MG63 (cell line): ENCODE data around the gene EFCAB13. TPM values are rescaled to one million over a fixed set of nuclear protein-coding genes. Genes with fewer than 3 reads are reported as not detected.

Experiments
- DNase-seq: peaks from one replicate; pipeline ENCODE4 v3.0.0-alpha.2; 2020
- H3K27me3 ChIP-seq: fragments of 250-450 bp; sonication (Bioruptor Pico); 2 replicates; pipeline ENCODE4 v1.5.1; 2020; ENCODE audit warnings: mild to moderate bottlenecking, moderate library complexity
- H3K36me3 ChIP-seq: fragments of 250-450 bp; sonication (Bioruptor Pico); 2 replicates; pipeline ENCODE4 v1.5.1; 2020; ENCODE audit warnings: mild to moderate bottlenecking, moderate library complexity
- H3K4me3 ChIP-seq: fragments of 250-450 bp; sonication (Bioruptor Pico); 2 replicates; pipeline ENCODE4 v1.5.1; 2020; ENCODE audit warnings: mild to moderate bottlenecking, moderate library complexity
- H3K9me3 ChIP-seq: fragments of 250-450 bp; sonication (Bioruptor Pico); 2 replicates; pipeline ENCODE4 v1.5.1; 2020; ENCODE audit warnings: mild to moderate bottlenecking, moderate library complexity
- total RNA-seq: library from RNA; depleted of rRNA; stranded (reverse); fragments of >200 nt; shearing (Covaris generic); gene quantifications from 2 replicates; pipeline ENCODE4 v1.2.3, GENCODE V29; 2014; ENCODE audit warnings: low replicate concordance

EFCAB13 gene
- total RNA-seq, 1 experiment from 2014 or later: 0.30 TPM

DNA sequence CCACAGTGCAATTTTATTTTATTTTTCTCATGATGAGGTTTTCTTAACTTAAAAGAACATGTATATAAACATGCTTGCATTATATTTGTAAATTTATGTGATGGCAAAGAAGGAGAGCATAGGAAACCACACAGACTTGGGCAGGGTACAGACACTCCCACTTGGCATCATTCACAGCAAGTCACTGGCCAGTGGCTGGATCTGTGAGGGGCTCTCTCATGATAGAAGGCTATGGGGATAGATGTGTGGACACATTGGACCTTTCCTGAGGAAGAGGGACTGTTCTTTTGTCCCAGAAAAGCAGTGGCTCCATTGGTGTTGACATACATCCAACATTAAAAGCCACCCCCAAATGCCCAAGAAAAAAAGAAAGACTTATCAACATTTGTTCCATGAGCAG lies 12.3 kb upstream of the EFCAB13 start:
- no peak for DNase-seq
- H3K36me3 ChIP-seq: no peaks in the 10 kb centered on the region

DNA sequence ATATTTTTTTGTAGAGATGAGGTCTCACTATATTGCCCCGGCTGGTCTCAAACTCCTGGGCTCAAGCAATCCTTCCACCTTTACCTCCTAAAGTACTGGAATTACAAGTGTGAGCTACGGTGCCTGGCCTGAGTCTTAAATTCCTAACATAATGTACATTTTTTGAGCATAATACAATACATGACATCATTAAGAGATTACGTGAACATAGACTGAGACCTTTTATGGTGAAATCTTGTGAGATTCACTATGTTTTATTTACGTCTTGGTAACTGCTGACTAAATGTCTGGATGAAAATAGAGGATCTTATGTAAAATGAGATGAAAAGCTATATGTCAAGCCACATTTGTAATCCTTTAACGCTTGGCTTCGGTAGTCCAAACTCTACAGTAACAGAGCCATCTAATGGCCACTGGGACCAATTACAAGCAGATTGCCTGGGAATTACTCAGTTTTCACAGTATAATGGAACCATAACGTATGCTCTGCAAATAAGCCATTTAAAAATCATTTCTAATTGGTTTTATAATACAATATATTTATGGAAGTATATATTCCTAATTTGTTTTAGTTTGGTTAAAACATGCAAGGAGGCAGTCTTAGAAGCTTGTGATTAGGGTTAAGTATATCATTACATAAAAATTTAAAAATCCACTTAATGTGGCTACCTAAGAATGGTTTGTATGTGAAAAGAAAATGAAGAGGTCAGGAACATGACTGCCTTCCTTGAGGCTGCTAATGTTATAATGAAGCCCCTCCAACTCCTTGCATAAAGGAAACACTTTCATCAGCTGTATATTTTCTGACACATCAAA lies 8.1 kb upstream of the EFCAB13 start:
- DNase-seq: peak; percentile 56
- no peak overlapping the region for H3K4me3 ChIP-seq

More for the DNA sequence above, 12.3 kb upstream of the EFCAB13 start:
- Histone ChIP-seq H3K4me3 (no peak overlapping the region), H3K9me3 (no peaks in the 10 kb centered on the region), H3K27me3 (no peaks in the 10 kb centered on the region)

GRCh38 chr17:47316311-47316710 lies 7.4 kb upstream of the EFCAB13 start:
- Histone ChIP-seq H3K9me3 (peaks cover 20% of the 10 kb centered on the region), H3K36me3 (no peaks in the 10 kb centered on the region), H3K27me3 (no peaks in the 10 kb centered on the region), H3K4me3 (no peak overlapping the region)
- DNase-seq: no peak

More for the DNA sequence above, 8.1 kb upstream of the EFCAB13 start:
- peaks cover 17% of the 10 kb centered on the region for H3K9me3 ChIP-seq
- H3K36me3 ChIP-seq: no peaks in the 10 kb centered on the region
- no peaks in the 10 kb centered on the region for H3K27me3 ChIP-seq

DNA sequence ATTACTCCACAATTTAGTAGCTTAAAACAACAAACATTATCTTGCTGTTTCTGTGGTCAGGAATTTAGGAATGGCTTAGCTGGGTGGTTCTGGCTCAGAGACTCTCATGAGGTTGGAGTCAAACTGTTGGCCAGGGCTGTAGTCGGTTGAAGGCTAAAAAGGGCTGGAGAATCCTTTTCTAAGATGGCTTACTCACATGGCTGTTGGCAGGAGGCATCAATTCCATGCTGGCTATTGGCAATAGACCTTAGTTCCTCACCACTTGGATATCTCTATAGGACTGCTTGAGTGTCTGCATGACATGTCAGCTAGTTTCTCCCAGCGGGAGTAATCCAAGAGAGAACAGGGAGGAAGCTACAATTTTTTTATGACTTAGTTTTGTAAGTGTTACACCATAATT lies 6.6 kb upstream of the EFCAB13 start:
- no peak overlapping the region for H3K4me3 ChIP-seq
- peak; percentile 96 for DNase-seq
- no peaks in the 10 kb centered on the region for H3K27me3 ChIP-seq
- peaks cover 20% of the 10 kb centered on the region for H3K9me3 ChIP-seq
- no peaks in the 10 kb centered on the region for H3K36me3 ChIP-seq

DNA sequence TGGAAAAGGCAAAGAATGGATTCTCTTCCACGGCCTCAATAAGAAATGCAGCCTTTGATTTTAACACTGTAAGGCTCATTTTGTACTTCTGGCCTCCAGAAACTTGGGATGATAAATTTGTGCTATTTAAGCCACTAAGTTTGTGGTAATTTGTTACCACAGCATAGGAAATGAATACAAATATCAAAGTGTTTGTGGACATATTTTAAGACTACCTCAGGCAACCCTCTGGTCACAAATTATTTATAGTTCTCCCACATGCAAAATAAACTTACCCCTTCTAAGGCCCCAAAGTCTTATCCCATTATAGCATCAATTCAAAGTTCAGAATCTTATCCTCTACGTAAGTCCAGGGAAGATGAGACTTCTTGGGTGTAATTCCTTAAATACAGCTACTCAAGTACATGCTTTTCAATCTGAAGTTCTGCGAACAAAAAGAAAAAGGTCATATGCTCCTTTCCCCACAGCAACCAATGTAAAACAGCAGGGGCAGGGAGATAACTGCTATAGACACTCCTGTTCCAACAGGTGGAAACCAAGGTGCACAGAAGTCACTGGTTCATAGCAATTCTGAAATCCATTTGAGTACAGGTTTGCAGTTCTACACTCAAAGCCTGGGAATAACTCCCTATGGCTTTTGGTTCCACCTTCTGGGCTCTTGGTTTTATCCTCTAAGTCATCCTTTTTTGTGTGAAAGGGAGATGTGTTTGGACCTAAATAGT lies 5.4 kb upstream of the EFCAB13 start:
- H3K27me3 ChIP-seq: no peaks in the 10 kb centered on the region
- H3K4me3 ChIP-seq: no peak overlapping the region
- peaks cover 20% of the 10 kb centered on the region for H3K9me3 ChIP-seq
- DNase-seq: no peak
- no peaks in the 10 kb centered on the region for H3K36me3 ChIP-seq

DNA sequence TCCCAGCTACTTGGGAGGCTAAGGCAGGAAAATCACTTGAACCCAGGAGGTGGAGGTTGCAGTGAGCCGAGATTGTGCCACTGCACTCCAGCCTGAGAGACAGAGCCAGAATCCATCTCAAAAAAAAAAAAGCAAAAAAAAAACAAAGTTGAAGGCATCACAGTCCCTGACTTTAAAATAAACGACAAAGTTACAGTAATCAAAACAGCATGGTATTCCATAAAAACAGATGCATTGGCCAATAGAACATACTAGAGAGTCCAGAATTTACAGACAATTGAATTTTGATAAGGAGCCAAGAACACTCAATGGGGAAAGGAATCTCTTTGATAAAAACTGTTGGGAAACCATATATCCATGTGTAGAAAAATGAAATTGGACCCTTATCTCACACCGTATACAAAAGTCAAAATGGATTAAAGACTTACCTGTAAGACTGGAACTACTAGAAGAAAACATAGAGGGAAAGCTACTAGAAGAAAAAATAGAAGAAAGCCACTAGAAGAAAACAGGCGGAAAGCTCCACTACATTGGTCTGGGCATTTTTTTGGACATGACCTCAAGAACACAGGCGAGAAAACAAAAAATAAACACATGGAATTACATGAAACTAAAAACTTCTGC lies 2.8 kb upstream of the EFCAB13 start:
- Histone ChIP-seq H3K36me3 (no peaks in the 10 kb centered on the region), H3K4me3 (no peak overlapping the region), H3K9me3 (peaks cover 20% of the 10 kb centered on the region), H3K27me3 (no peaks in the 10 kb centered on the region)
- no peak for DNase-seq

- H3K9me3 ChIP-seq: peaks cover 3% of the 10 kb centered on the region
- peak overlapping the region; percentile 67 for H3K4me3 ChIP-seq
- peak; percentile 66 for DNase-seq
Observed at GRCh38 chr17:47324224-47325020, 667 bp downstream of the EFCAB13 start.

DNA sequence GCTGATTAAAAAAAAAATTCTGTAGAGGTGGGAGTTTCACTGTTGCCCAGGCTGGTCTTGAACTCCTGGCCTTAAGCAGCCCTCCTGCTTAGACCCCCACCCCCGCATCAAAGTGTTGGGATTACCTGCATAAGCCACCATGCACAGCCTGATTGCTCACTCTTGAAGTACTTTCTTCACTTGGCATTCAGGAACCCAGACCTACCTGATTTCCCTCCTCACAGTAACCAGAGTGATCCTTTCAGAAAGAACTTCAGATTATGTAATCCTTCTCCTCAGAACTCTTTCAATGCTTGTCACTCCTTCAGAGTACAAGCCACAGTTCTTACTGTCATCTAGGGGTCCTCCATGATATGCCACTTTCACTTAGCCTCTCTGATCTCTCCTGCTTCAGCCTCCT lies 1.4 kb downstream of the EFCAB13 start:
- H3K4me3 ChIP-seq: no peak overlapping the region
- DNase-seq: no peak

More at GRCh38 chr17:47324224-47325020, 667 bp downstream of the EFCAB13 start:
- Histone ChIP-seq H3K36me3 (no peaks in the 10 kb centered on the region), H3K27me3 (no peaks in the 10 kb centered on the region)

GRCh38 chr17:47330548-47330947 lies 6.8 kb downstream of the EFCAB13 start:
- Histone ChIP-seq H3K4me3 (no peak overlapping the region), H3K27me3 (no peaks in the 10 kb centered on the region), H3K9me3 (no peaks in the 10 kb centered on the region; the same call in 1 of the 2 replicates), H3K36me3 (no peaks in the 10 kb centered on the region)
- DNase-seq: no peak

More for the DNA sequence above, 1.4 kb downstream of the EFCAB13 start:
- Histone ChIP-seq H3K9me3 (peaks cover 3% of the 10 kb centered on the region), H3K36me3 (no peaks in the 10 kb centered on the region), H3K27me3 (no peaks in the 10 kb centered on the region)

DNA sequence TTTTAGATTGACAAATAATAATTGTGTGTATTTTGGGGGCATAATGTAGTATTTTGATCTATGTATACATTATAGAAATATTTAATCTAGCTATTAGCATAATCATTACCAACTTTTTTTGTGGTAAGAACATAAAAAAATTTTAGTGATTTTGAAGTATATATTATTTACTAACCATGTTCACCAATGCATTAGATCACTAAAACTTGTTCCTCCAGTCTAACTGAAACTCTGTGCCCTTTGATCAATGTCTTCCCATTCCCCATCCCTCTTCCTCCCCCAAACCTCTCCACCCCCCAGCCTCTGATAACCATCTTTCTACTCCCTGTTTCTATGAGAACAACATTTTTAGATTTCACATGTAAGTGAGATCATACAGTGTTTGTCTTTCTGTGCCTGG lies 8.5 kb downstream of the EFCAB13 start:
- Histone ChIP-seq H3K27me3 (no peaks in the 10 kb centered on the region), H3K9me3 (no peaks in the 10 kb centered on the region; the same call in 1 of the 2 replicates), H3K4me3 (no peak overlapping the region), H3K36me3 (no peaks in the 10 kb centered on the region)
- DNase-seq: no peak

DNA sequence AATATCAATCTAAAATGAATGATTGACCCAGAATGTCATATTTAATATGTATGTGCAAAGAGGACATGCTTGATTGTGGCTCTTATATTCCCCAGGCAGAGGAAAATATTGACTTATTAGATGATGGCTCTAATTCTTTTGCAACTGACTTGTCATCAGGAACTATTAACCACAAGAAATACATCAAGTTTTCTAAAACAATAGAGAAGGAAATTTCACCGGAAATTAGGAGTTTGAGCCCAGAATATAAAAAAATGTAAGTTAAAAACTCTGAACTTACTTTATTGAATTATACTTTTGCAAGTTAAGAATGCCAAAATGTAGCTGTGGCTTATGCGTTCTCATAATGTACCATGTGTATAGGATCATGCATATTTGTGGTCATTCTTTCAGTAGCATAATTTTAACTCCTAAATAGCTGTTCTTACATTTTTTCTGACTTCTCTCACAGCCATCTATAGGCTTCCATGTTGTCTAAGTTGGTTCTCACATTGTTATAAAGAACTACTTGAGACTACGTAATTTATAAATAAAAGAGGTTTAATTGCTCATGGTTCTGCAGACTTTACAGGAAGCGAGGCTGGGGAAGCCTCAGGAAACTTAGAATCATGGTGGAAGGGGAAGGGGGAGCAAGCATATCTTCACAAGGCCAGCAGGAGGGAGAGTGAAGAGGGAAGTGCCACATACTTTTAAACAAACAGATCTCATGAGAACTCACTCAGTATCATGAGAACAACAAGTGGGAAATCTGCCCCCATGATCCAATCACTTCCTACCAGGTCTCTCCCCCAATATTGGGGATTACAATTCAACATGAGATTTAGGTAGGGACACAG lies 11.6 kb downstream of the EFCAB13 start:
- no peaks in the 10 kb centered on the region for H3K36me3 ChIP-seq

DNA sequence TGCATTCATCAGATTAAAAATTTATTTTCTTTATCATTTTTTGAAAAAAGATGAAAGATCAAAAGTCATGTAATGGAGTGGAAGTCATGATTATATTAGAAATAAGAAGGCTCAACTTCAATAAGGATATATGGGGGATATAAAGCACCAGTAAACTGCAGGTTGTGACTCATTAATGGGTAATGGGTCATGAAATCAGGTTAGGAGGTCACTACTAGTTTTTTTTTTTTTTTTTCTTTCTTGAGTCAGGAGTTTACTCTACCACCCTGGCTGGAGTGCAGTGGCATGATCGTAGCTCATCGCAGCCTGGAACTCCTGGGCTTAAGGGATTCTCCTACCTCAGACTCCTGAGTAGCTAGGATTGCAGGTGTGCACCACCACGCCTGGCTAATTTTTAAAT lies 14.3 kb downstream of the EFCAB13 start:
- Histone ChIP-seq H3K36me3 (no peaks in the 10 kb centered on the region), H3K4me3 (no peak overlapping the region), H3K9me3 (no peaks in the 10 kb centered on the region), H3K27me3 (no peaks in the 10 kb centered on the region)
- DNase-seq: no peak

More for the DNA sequence above, 11.6 kb downstream of the EFCAB13 start:
- Histone ChIP-seq H3K4me3 (no peak overlapping the region), H3K9me3 (no peaks in the 10 kb centered on the region; the same call in 1 of the 2 replicates), H3K27me3 (no peaks in the 10 kb centered on the region)
- no peak for DNase-seq

GRCh38 chr17:47352848-47353247 lies 29.1 kb downstream of the EFCAB13 start:
- DNase-seq: no peak
- no peak overlapping the region for H3K4me3 ChIP-seq
- H3K27me3 ChIP-seq: no peaks in the 10 kb centered on the region
- H3K36me3 ChIP-seq: 0 out of 2 replicates have a peak, but pooled peaks cover 3% of the 10 kb centered on the region
- peaks cover 7% of the 10 kb centered on the region for H3K9me3 ChIP-seq

DNA sequence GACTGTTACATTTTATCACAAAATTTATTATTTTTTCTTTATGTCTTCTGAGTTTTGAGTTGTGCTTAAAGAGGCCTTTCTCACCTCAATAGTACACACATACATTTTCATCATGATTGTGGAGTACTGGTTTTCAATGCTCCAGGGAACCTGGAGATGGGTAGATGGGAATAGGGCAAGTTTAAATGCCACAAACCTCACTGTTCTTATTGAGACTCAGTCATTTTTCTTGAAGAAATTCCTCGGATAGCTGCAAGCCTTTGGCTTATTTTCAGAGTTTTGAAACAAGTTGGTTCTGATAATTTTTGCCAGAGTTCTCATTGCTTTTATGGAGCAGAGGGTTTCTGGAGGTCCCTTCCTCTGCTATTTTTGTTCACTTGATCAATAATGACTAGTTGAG lies 34.9 kb downstream of the EFCAB13 start:
- Histone ChIP-seq H3K36me3 (0 out of 2 replicates have a peak, but pooled peaks cover 2% of the 10 kb centered on the region), H3K27me3 (no peaks in the 10 kb centered on the region), H3K9me3 (peaks cover 12% of the 10 kb centered on the region), H3K4me3 (no peak overlapping the region)
- no peak for DNase-seq

GRCh38 chr17:47363171-47363570 lies 39.4 kb downstream of the EFCAB13 start:
- peaks cover 5% of the 10 kb centered on the region; the same call in 1 of the 2 replicates for H3K9me3 ChIP-seq
- H3K27me3 ChIP-seq: no peaks in the 10 kb centered on the region
- no peak overlapping the region for H3K4me3 ChIP-seq
- DNase-seq: no peak
- no peaks in the 10 kb centered on the region for H3K36me3 ChIP-seq

GRCh38 chr17:47367257-47367656 lies 43.5 kb downstream of the EFCAB13 start:
- H3K9me3 ChIP-seq: no peaks in the 10 kb centered on the region
- H3K36me3 ChIP-seq: no peaks in the 10 kb centered on the region
- H3K4me3 ChIP-seq: no peak overlapping the region
- H3K27me3 ChIP-seq: no peaks in the 10 kb centered on the region
- DNase-seq: no peak
